Cerebellar cortex (tissue), 1 donor: Measurements from ENCODE around the gene OR4D11.

Source experiments
- DNase-seq: peaks from one replicate; pipeline ENCODE4 v3.0.0-alpha.2; 2015; ENCODE audit warnings: low spot score

OR4D11 gene

GRCh38 chr11:59548309-59548656, 44.9 kb downstream of the OR4D11 start:
- DNase-seq: no peak

- peak; percentile 95 for DNase-seq
Observed at GRCh38 chr11:59550368-59550841, 47.0 kb downstream of the OR4D11 start.

- peak; percentile 89 for DNase-seq
Observed at GRCh38 chr11:59550842-59551658, 47.7 kb downstream of the OR4D11 start.

DNA sequence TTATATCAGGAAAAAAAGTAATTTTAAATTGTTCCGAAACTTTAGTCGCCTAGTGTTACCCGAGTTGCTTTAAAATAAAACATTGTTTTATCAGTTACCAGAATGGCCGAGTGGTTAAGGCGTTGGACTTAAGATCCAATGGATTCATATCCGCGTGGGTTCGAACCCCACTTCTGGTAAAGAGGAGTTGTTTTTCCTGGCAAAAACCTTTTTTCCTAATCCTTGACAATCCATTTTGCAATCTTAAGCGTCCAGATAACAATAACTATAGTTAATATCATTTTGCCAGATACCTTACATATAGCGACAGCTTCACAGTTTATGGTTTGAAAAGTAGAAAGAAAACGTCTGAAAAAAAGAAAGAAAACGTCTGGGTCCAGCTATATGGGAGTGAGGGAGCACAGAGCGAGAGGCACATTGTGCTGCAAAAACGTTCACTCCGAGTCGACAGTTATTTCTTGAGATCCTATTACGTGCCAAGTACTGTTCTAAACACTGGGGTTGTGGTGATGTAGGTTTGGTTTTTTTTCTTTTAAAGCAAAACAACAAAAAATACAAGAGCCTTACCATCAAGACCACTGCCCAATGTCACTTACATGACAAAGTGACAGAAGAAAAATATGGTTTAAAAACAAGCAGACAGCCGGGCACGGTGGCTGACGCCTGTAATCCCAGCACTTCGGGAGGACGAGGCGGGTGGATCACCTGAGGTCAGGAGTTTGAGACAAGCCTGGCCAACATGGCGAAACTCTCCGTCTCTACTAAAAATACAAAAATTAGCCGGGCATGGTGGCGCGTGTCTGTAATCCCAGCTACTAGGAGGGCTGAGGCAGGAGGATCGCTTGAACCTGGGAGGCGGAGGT, 48.5 kb downstream of the OR4D11 start:
- peak; percentile 76 for DNase-seq

DNA sequence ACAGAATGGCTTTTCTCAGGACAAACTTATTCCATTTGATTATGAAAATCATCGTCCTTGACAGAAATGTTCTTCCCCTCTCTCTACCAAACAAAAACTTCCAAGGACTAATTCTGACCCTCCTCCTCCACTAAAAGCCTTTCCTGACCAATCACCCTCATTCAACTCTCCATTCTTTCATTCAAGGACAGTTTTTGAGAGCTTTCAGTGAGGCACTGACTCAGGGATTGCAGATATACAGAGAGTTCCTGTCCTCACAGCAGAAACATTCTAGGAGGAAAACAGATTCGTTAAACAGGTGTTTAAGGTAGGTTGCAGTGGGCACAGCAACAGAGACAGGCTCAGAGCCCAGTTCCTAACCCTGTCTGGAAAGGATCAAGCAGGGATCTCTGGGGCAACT, 49.5 kb downstream of the OR4D11 start:
- DNase-seq: no peak

DNA sequence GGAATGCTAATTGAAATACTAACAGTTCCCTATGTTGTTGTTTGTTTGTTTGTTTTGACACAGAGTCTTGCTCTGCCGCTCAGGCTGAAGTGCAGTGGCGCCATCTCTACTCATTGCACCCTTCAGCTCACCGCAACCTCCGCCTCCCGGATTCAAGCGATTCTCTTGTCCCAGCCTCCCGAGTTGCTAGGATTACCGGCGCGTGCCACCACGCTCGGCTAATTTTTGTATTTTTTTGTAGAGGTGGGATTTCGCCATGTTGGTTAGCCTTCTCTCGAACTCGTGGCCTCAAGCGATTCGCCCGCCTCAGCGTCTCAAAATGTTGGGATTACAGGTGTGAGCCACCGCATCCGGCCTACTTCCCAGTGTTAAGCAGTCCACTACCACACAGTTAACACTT, 49.9 kb downstream of the OR4D11 start:
- no peak for DNase-seq
